Esophagus muscularis mucosa (tissue), 3 donors: ENCODE measurements around the gene DMPK.

Source experiments
- CTCF ChIP-seq, 3 experiments: fragments of 200-600 bp in 2 of 3; fragments of 450-650 bp in 1 of 3; sonication (generic) in 2 of 3; IDR thresholded peaks; one replicate each; pipeline ENCODE4 v1.5.1; 2017 to 2019; ENCODE audit warnings: antibody characterized with exemption in 3 of 3, mild to moderate bottlenecking in 2 of 3, moderate library complexity in 1 of 3
- POLR2AphosphoS5 ChIP-seq, 2 donors: sonication (generic); formaldehyde crosslinking; IDR thresholded peaks; one replicate each; pipeline ENCODE4 v1.6.1; 2017; ENCODE audit warnings: antibody characterized with exemption in 2 of 2

GRCh38 chr19:45817725-45818301, 35.5 kb upstream of the DMPK start:
- TF ChIP-seq CTCF (IDR thresholded peaks at IDR 0.05): no peak
- TF ChIP-seq POLR2AphosphoS5 (IDR thresholded peaks at IDR 0.05): no peak
